Hematopoietic multipotent progenitor cell (in vitro differentiated cells): Measurements from ENCODE around the gene RPSA. TPM values are rescaled to one million over a fixed set of nuclear protein-coding genes. Genes with fewer than 3 reads are reported as not detected.
"Not testable (repeated sequence)": the region's sequence is repeated elsewhere in the genome, so short reads cannot be mapped to it uniquely, and the experiment has no call there.

Experiments used
- DNase-seq, 3 donors: peaks; one replicate each; pipeline ENCODE4 v3.0.0-alpha.2; 2011 to 2015; ENCODE audit warnings: low read depth in 2 of 3, low spot score in 2 of 3
- small RNA-seq: library from RNA; depleted of rRNA; stranded (forward); fragments of <200 nt; gene quantifications from one replicate; pipeline ENCODE3, GENCODE V24; 2012
- total RNA-seq: library from RNA; depleted of rRNA; stranded (reverse); fragments of >200 nt; gene quantifications from one replicate; pipeline ENCODE4 v1.2.3, GENCODE V29; 2012

RPSA gene
- total RNA-seq, 1 donor, result 2,792 TPM

DNA sequence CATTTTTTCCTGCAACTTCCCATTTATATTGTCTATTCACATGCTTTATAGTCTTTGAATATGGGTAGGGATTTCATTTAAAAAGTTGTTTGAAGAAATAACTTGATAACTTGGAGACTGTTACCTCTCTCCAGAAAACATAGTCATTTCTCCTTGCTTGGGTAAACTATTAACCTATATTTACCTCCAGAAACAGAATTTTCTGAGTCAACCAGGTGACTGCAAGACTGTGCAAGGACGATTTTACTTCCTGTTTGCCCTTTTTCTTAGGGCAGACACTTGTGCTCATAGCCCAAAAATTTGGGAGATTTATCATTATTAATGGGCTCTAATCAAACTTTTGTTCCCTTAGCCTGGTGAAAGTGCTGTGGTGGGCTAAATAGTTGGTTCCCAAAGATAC, 46.6 kb downstream of the RPSA start:
- no peak for DNase-seq

DNA sequence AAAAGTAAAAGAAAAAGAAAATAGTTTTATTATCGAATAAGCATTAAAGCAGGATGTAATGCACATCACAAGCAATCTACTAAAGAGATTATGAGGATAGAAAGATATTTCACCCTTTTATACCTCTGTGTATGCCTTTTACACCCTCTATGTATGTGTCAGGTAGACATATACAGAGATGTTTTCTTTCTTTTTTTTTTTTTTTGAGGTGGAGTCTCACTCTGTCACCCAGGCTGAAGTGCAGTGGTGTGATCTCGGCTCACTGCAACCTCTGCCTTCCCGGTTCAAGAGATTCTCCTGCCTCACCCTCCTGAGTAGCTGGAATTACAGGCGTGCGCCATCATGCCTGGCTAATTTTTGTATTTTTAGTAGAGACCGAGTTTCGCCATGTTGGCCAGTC, 47.4 kb downstream of the RPSA start:
- not testable (repeated sequence) for DNase-seq

DNA sequence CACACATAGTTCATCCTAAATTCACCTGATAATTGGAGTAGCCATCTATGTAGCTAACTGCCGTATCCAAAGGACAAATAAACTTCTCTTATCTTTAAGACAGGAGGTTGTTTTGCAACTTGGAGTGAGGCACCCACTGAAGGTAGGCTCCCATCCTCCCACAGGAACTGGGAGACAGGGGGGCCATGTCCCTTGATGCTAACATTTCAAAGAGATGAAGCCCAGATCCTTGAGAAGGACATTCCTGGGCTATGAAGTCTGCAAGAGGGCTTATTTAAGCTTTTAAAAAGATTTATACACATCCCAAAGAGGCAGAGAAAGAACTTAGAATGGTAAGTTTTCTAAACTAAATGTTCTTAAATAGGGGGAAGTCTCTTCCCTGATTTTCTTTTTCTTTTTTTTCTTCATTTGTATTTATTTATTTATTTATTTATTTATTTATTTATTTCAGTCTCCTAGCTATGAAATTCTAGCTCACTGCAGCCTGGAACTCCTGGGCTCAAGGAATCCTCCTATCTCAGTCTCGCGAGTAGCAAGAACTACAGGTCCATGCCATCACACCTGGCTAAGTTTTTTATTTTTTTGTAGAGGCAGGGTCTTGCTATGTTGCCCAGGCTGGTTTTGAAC, 48.2 kb downstream of the RPSA start:
- DNase-seq, result no peak

- no peak for DNase-seq
Observed at GRCh38 chr3:39456159-39456558, 49.6 kb downstream of the RPSA start.

- DNase-seq, result no peak
Observed at GRCh38 chr3:39457361-39457760, 50.8 kb downstream of the RPSA start.

- not testable (repeated sequence) for DNase-seq
Observed at GRCh38 chr3:39458579-39458978, 52.1 kb downstream of the RPSA start.

GRCh38 chr3:39460677-39461076, 54.2 kb downstream of the RPSA start:
- no peak for DNase-seq

Small RNAs within 50 kb of the gene (small RNA-seq; reads per million reads assigned to genes)
- not detected for gene SNORA6
- not detected for gene SNORA62

Other genes starting within 250 kb of the RPSA start
- gene XIRP1, start 214.1 kb upstream of the RPSA start, total RNA-seq, result under 0.01 TPM
- gene CX3CR1, start 126.7 kb upstream of the RPSA start, total RNA-seq, result 0.54 TPM
- not detected for gene CCR8, start 77.0 kb upstream of the RPSA start, total RNA-seq
- 29.6 TPM for gene SLC25A38, start 23.4 kb upstream of the RPSA start, total RNA-seq
- under 0.01 TPM for gene MOBP, start 61.0 kb downstream of the RPSA start, total RNA-seq